Stimulated activated CD4-positive, alpha-beta T cell treated with anti-CD3 and anti-CD28 coated beads, TNF-alpha, amount 100 ng/mL, for 1 hour (primary cell): ENCODE data around the gene DACT3.

ENCODE experiments used
- DNase-seq, 3 donors: peaks; one replicate each; pipeline ENCODE4 v3.0.0-alpha.2; 2020; ENCODE audit warnings: low read depth in 3 of 3, low spot score in 1 of 3

DACT3 gene

GRCh38 chr19:46670813-46671212, 9.8 kb upstream of the DACT3 start:
- DNase-seq, result no peak

- no peak for DNase-seq
Observed at GRCh38 chr19:46668662-46669061, 7.7 kb upstream of the DACT3 start.

- DNase-seq, result no peak
Observed at GRCh38 chr19:46665072-46665471, 4.1 kb upstream of the DACT3 start.

GRCh38 chr19:46661735-46662592, 982 bp upstream of the DACT3 start:
- DNase-seq, result peak; percentile 45 to 51 (median 48)

GRCh38 chr19:46660551-46661019, 397 bp downstream of the DACT3 start:
- DNase-seq, result no peak

DNA sequence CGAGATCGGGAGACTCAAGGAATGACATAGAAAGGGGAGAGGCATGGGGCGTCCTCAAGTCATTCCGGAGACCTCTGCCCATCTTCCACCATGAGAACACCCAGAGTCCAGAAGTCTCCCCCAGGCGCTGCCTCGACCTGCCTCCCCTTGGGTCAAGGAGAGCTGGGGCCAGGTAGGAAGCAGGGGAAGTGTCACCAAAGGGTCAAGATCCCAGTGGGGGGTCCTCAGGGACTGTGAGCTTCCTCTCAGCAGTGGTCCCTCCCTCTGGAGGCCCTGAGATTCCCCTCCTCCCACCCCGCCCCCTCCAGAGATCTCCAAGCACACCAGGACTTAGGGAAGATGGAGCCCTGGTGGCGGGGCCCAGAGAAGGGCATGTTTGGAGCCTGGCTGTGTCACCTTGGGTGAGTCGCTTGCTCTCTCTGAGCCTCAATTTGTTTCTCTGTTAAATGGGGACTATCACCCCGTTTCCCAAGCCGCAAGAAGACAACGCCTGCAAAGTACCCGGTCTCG, 919 bp downstream of the DACT3 start:
- no peak for DNase-seq

DNA sequence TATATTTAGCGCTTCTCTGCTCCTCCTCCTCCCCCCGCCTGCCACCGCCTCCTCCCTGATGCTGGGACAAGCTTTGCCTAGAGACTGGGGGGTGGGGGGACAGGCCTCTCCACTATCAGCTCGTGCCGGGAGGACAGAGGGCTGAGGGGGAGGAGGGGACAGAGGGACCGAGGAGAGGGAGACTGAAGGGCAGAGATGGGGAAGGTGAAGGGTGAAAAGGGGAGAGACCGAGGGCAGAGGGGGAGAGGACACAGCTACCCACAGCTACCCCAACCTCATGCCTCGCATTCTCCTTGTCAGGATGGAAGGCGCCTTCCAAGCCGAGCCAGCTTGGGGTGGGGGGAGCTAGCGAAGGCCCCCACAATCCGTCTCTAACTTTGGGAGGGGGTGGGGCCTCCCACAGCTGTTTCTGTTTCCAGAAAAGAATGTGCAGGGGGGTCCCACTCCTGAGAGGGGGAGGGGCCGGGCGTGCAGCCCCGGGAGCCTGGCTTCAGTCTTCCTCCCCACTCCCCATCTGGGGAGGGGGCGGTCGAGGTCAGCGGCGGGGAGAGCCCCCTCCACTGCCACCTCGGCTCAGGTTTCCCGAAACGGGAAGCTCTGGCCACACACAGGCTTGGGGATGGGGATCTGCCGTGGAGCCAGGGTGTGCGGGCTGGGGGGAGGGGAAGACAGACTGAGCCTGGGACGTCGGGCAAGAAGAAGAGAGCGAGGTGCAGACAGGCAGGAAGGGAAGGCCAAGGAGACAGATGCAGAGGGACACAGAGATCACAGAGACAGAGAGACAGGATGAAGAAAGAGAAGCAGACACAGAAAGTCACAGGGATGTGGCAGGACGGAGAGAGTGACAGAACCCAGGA, 1.6 kb downstream of the DACT3 start:
- DNase-seq, result no peak

- DNase-seq, result no peak
Observed at GRCh38 chr19:46656541-46656940, 4.4 kb downstream of the DACT3 start.

GRCh38 chr19:46654621-46655152, 6.3 kb downstream of the DACT3 start:
- no peak for DNase-seq

DNA sequence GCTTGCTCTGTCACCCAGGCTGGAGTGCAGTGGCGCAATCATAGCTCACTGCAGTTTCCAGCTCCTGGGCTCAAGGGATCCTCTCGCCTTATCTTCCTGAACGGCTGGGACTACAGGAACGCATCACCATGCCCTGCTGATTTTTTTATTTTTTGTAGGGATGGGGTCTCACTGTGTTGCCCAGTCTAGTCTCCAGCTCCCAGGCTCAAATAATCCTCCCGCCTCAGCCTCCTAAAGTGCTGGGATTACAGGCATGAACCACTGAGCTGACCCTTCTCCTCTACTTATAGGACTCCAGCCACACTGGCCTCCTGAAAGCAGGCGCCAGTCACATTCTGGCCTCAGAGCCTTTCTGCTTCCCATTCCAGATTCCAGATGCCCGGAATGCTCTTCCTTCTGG, 10.5 kb downstream of the DACT3 start:
- no peak for DNase-seq

- DNase-seq, result no peak
Observed at GRCh38 chr19:46648961-46649960, 11.7 kb downstream of the DACT3 start.

- DNase-seq, result no peak
Observed at GRCh38 chr19:46648060-46648960, 12.7 kb downstream of the DACT3 start.

DNA sequence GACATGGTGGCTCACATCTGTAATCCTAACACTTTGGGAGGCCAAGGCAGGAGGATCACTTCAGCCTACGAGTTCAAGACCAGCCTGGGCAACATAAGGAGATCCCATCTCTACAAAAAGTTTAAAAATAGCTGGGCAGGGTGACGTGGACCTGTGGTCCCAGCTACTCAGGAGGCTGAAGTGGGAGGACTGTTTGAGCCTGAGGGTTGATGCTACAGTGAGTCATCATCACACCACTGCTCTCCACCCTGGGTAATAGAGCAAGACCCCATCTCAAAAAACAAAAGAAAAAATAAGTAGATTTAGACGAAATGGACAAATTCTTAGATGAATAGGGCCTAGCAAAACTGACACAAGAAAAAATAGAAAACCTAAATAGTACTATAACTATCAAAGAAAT, 14.6 kb downstream of the DACT3 start:
- DNase-seq, result no peak

GRCh38 chr19:46644720-46645119, 16.3 kb downstream of the DACT3 start:
- DNase-seq, result no peak

DNA sequence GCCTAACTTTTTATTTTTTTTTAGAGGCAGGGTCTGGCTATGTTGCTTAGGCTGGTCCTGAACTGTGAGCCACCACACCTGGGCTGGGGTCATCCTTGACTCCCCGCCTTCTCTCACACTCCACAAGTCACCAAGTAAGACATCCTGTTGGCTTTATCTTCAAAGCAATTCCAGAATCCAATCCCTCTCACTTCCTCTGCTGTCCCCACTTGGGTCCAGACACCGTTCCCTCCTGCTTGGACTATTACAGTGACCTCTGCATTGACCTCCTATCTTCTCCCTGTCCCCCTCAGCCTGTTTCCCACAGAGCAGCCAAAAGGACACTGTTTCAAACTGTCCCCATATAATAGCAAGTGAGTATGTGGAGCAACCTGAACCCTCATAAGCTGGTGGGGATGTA, 20.3 kb downstream of the DACT3 start:
- no peak for DNase-seq

DNA sequence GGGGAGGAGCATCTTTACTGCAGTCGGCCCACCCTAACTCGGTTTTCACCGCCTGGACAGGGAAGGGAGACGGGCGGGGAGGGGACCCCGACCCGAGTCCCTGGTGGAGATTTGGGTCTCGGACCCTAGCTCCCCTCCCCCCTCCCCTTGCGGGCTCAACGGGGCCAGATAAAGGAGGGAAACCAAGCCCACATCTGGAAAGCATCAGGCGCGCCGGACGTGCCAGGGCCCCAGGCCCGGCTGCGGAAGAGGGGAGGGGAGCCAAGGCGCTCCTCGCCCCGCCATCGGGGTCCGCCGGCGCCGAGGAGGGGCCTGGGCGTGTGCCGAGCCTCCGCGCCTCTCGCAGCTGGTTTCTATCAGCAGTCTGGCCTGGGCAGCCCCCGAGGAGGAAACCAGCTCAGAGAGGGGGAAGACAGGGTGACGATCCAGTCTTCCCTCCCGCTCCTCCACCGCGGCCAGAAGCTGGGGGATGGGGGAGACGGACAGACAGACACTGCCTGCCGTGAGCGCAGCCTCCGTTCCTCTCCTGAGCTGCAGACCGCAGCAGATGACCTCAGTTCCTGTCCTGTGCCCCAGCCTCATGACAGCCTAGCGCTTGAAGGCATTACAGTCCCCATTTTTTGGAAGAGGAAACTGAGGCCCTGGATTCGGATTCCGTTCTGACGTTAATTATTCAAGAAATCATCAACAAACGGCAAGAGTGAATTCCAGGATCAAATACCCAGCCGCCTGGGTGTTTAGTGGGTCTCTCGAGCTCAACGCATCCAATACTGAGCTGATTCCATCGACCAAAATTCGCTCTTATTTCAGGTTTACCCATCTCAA, 21.4 kb downstream of the DACT3 start:
- DNase-seq, result no peak

DNA sequence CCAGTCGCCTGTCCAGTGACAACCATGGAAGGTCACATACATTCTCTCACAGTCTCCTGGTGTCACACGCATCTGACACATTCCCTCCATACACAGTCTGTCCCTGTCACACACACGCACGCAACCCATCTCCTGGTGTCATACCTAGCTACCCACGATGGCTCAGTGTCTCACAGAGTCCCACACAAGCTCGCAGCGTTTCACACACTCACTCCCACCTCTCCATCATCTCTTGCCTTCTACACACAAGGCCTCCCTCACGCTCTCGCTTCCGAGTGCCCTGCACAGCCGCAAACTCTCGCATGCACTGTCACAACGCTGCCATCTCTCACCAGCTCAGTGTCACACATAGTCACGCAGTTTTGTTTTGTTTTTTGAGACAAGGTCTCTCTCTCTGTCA, 23.8 kb downstream of the DACT3 start:
- DNase-seq, result no peak

- no peak for DNase-seq
Observed at GRCh38 chr19:46635920-46636761, 24.8 kb downstream of the DACT3 start, which contains the start of gene GNG8. Gene GNG8, minus strand, starts transcription at chr19:46636202. Its CDS starts 1,520 bp downstream, at chr19:46634682.
